ENCODE measurements around the gene ILF3. TPM values are rescaled to one million over a fixed set of nuclear protein-coding genes. Genes with fewer than 3 reads are reported as not detected.
A peak's percentile ranks its signal among the peaks of the same experiment; 100 is the strongest.

Gene ILF3
- total and polyA plus RNA-seq, 10 of the 15 experiments (the other 5 are each of a cell fraction or from before 2014, with no cell fraction given) = 28.1 to 383 (median 176) TPM

GRCh38 chr19:10604460-10604980 lies 49.6 kb upstream of the ILF3 start:
- no TSS peak for BruUV-seq (replicated peaks)
- peaks cover 38% of the 10 kb centered on the region for H3K79me2 ChIP-seq (ENCODE audit: control insufficient read depth, insufficient read depth, low read length)
- no peaks in the 10 kb centered on the region for H3K27me3 ChIP-seq (replicated peaks in 1 of 2; ENCODE audit: control insufficient read depth in 2 of 2, insufficient read depth in 2 of 2, low read length in 1 of 2)
- 0% methylated on average over 9 of the region's 9 CpGs for WGBS (ENCODE audit: insufficient coverage, insufficient replicate concordance, low lambda C conversion rate, missing lambda C conversion rate)
- peak overlapping the region; percentile 96 for H3K9ac ChIP-seq (ENCODE audit: control insufficient read depth, insufficient read depth, low read length)
- peaks cover 20% of the 10 kb centered on the region for H3K4me1 ChIP-seq (ENCODE audit: control insufficient read depth, insufficient read depth, low read length)
- H3K4me2 ChIP-seq (ENCODE audit: control insufficient read depth, insufficient read depth) = peak overlapping the region; percentile 92
- ChIA-PET CTCF (interaction anchor here (0.5 to 4.7 kb wide), 11 partner anchors 10 to 346 kb away, joined by 3 to 57 read pairs (median 3); no protein-coding TSS in a partner anchor), RAD21 (ENCODE audit: unreplicated experiment) (interaction anchor here (1.0 to 4.8 kb wide), 12 partner anchors 10 to 201 kb away, joined by 3 to 50 read pairs (median 6); partner anchors contain the start of gene QTRT1), POLR2A (interaction anchor here (0.7 to 5.5 kb wide), 17 partner anchors 9 to 366 kb away, joined by 3 to 43 read pairs (median 4); partner anchors contain the start of gene KRI1), SMC1A (ENCODE audit: uncharacterized antibody, unreplicated experiment) (interaction anchor here (0.8 to 3.8 kb wide), 13 partner anchors 9 to 166 kb away, joined by 3 to 34 read pairs (median 5); no protein-coding TSS in a partner anchor)
- H3K9me3 ChIP-seq (replicated peaks; ENCODE audit: control insufficient read depth, insufficient read depth, low read length) = no peaks in the 10 kb centered on the region
- intact Hi-C loops (cut with micrococcal nuclease; ENCODE audit: unreplicated experiment) (loop anchor here (5.0 kb wide), 1 partner anchor 38 kb away; no protein-coding TSS in a partner anchor), in situ Hi-C loops (cut with MboI) (no loop called here)
- H4K20me1 ChIP-seq (ENCODE audit: control insufficient read depth, insufficient read depth) = no peaks in the 10 kb centered on the region
- peak overlapping the region; percentile 98 for H3K27ac ChIP-seq (ENCODE audit: control insufficient read depth, insufficient read depth)
- ATAC-seq (peak; percentile 63), FAIRE-seq (peak; percentile 44), DNase-seq (ENCODE audit: low read depth, low spot score) (peak; percentile 52)
- H3K4me3 ChIP-seq = peak overlapping the region; percentile 98
- no peaks in the 10 kb centered on the region for H3K36me3 ChIP-seq (ENCODE audit: control insufficient read depth in 2 of 2, insufficient read depth in 2 of 2, low read length in 1 of 2)
- H2AFZ ChIP-seq (ENCODE audit: control insufficient read depth, low read depth, low read length) = peak overlapping the region; percentile 57
- TF ChIP-seq SUPT20H (IDR thresholded peaks at IDR 0.05; ENCODE audit: borderline replicate concordance, control insufficient read depth, low read depth, low read length) = no peak
- TF ChIP-seq ZNF622 (IDR thresholded peaks at IDR 0.05) = no peak
- TF ChIP-seq NKRF (conservative IDR thresholded peaks at IDR 0.05) = peak; percentile 47; the same call in 1 of the 2 replicates
- TF ChIP-seq ATF7 (IDR thresholded peaks at IDR 0.05; ENCODE audit: low read depth) = no peak; the same call in 1 of the 2 replicates
- TF ChIP-seq E2F4 (IDR thresholded peaks at IDR 0.05; ENCODE audit: low read depth, low read length) = 0 out of 2 replicates have a peak, but pooled peaks have one; percentile 17
- peak; percentile 63; the same call in 1 of the 2 replicates for TF ChIP-seq SMARCA5 (IDR thresholded peaks at IDR 0.05)
- TF ChIP-seq ZSCAN29 (IDR thresholded peaks at IDR 0.05) = 0 out of 2 replicates have a peak, but pooled peaks have one; percentile 14
- peak; percentile 22; the same call in 1 of the 2 replicates for TF ChIP-seq DPF2 (IDR thresholded peaks at IDR 0.05)
- 0 out of 4 replicates have a peak, but pooled peaks of 1 of the 2 experiments have one; percentile 10 for TF ChIP-seq BHLHE40 (IDR thresholded peaks at IDR 0.05; ENCODE audit: borderline replicate concordance in 1 of 2, low read depth in 2 of 2, low read length in 1 of 2)
- TF ChIP-seq POLR2A (IDR thresholded peaks at IDR 0.05; ENCODE audit: low read depth, low read length) = peak; percentile 71; the same call in 1 of the 2 replicates
- TF ChIP-seq KAT2A (conservative IDR thresholded peaks at IDR 0.05; ENCODE audit: control insufficient read depth, low read depth, low read length) = no peak
- peak; percentile 90 for TF ChIP-seq MEF2B (IDR thresholded peaks at IDR 0.05; ENCODE audit: partially characterized antibody, poor library complexity, severe bottlenecking)
- TF ChIP-seq BACH1 (IDR thresholded peaks at IDR 0.05; ENCODE audit: borderline replicate concordance) = peak; percentile 43; the same call in 1 of the 2 replicates
- TF ChIP-seq POLR2AphosphoS5 (IDR thresholded peaks at IDR 0.05; ENCODE audit: low read length) = peak; percentile 75
- 0 out of 2 replicates have a peak, but pooled peaks have one; percentile 11 for TF ChIP-seq NRF1 (conservative IDR thresholded peaks at IDR 0.05; ENCODE audit: low read depth, low read length)
- TF ChIP-seq LARP7 (IDR thresholded peaks at IDR 0.05) = peak; percentile 31; the same call in 1 of the 2 replicates
- TF ChIP-seq ZNF687 (IDR thresholded peaks at IDR 0.05) = peak; percentile 67
